Measurements from ENCODE around the gene GPC5. TPM values are rescaled to one million over a fixed set of nuclear protein-coding genes. Genes with fewer than 3 reads are reported as not detected.

The GPC5 gene
- total RNA-seq, 1 donor from 2014 or later = 0.07 TPM

DNA sequence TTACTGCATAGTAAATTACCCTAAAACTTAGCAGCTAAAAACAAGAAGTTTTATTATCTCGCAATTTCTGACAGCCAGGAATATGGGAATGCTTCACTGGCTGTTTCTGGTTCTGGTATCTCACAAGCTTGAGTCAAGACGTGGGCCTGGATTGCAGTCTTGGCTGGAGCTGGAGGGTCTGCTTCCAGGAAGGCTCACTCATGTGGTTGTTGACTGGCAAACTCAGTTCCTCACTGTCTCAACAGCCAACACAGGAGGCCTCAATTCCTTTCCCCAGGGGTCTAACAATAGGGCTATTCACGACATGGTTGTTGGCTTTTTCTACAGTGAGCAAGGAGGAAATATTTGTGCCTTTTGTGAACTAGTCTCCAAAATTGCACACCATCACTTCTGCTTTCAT, 146.3 kb downstream of the GPC5 start:
- Mint-ChIP-seq H3K36me3 (no peaks in the 10 kb centered on the region), H3K27ac (no peak overlapping the region), H3K4me1 (peaks cover 4% of the 10 kb centered on the region), H3K4me3 (no peak overlapping the region), H3K27me3 (ENCODE audit: insufficient read depth, low read depth) (no peaks in the 10 kb centered on the region), H3K9me3 (no peaks in the 10 kb centered on the region)
- no peaks in the 10 kb centered on the region for H3K36me3 ChIP-seq
- H3K4me3 ChIP-seq = no peak overlapping the region
- no peak overlapping the region for H3K9ac ChIP-seq
- H3K79me2 ChIP-seq (ENCODE audit: low read depth) = no peaks in the 10 kb centered on the region
- no peaks in the 10 kb centered on the region for H3K9me3 ChIP-seq (ENCODE audit: low read depth)
- no peaks in the 10 kb centered on the region for H3K4me1 ChIP-seq
- no peaks in the 10 kb centered on the region for H3F3A ChIP-seq (ENCODE audit: low read depth)
- H4K20me1 ChIP-seq (ENCODE audit: low read depth) = no peaks in the 10 kb centered on the region
- peak overlapping the region; percentile 91 for H2AFZ ChIP-seq (replicated peaks)
- H3K4me2 ChIP-seq = no peak overlapping the region
- TF ChIP-seq, protein P1, sequence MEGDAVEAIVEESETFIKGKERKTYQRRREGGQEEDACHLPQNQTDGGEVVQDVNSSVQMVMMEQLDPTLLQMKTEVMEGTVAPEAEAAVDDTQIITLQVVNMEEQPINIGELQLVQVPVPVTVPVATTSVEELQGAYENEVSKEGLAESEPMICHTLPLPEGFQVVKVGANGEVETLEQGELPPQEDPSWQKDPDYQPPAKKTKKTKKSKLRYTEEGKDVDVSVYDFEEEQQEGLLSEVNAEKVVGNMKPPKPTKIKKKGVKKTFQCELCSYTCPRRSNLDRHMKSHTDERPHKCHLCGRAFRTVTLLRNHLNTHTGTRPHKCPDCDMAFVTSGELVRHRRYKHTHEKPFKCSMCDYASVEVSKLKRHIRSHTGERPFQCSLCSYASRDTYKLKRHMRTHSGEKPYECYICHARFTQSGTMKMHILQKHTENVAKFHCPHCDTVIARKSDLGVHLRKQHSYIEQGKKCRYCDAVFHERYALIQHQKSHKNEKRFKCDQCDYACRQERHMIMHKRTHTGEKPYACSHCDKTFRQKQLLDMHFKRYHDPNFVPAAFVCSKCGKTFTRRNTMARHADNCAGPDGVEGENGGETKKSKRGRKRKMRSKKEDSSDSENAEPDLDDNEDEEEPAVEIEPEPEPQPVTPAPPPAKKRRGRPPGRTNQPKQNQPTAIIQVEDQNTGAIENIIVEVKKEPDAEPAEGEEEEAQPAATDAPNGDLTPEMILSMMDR (IDR thresholded peaks at IDR 0.05) = no peak
- no peak for TF ChIP-seq EZH2 (IDR thresholded peaks at IDR 0.05)
- no peak for TF ChIP-seq EZH2phosphoT487 (IDR thresholded peaks at IDR 0.05)
- no peaks in the 10 kb centered on the region for H3K27me3 ChIP-seq
- peak; percentile 53 for DNase-seq (ENCODE audit: low spot score)
- no peak overlapping the region for H3K27ac ChIP-seq

DNA sequence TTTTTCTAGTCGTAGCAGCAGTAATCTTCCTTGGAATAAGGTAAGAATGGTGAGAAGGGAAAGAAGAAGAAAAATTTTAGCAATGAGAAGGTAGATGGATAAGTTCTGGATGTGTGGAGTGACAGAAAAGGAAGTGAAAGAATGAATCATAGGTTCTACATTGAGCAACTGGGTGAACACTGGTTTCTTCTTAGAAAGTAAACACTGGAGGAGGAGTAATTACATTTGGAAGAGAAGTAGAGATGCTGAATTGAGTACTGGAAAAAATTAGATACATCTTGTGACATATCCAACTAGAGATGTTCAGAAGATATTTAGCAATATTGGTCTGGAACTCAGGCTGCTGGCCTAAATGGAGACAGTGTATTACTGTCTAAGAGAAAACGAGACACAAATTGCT, 148.5 kb downstream of the GPC5 start:
- no peak for DNase-seq (ENCODE audit: low spot score)
- Histone ChIP-seq H3K9me3 (ENCODE audit: low read depth) (no peaks in the 10 kb centered on the region), H3F3A (ENCODE audit: low read depth) (no peaks in the 10 kb centered on the region), H3K79me2 (ENCODE audit: low read depth) (no peaks in the 10 kb centered on the region), H2AFZ (replicated peaks) (no peak overlapping the region), H3K4me1 (no peaks in the 10 kb centered on the region), H3K27me3 (no peaks in the 10 kb centered on the region), H3K4me3 (no peak overlapping the region), H4K20me1 (ENCODE audit: low read depth) (no peaks in the 10 kb centered on the region), H3K27ac (no peak overlapping the region), H3K4me2 (no peak overlapping the region), H3K9ac (no peak overlapping the region), H3K36me3 (no peaks in the 10 kb centered on the region)
- H3K36me3 Mint-ChIP-seq = no peaks in the 10 kb centered on the region
- no peaks in the 10 kb centered on the region for H3K27me3 Mint-ChIP-seq (ENCODE audit: insufficient read depth, low read depth)
- H3K27ac Mint-ChIP-seq = no peak overlapping the region
- TF ChIP-seq EZH2phosphoT487 (IDR thresholded peaks at IDR 0.05) (no peak), EZH2 (IDR thresholded peaks at IDR 0.05) (no peak)
- TF ChIP-seq, protein P1 (IDR thresholded peaks at IDR 0.05) = no peak
- no peak overlapping the region for H3K4me3 Mint-ChIP-seq
- H3K4me1 Mint-ChIP-seq = peaks cover 4% of the 10 kb centered on the region
- H3K9me3 Mint-ChIP-seq = peaks cover 4% of the 10 kb centered on the region

DNA sequence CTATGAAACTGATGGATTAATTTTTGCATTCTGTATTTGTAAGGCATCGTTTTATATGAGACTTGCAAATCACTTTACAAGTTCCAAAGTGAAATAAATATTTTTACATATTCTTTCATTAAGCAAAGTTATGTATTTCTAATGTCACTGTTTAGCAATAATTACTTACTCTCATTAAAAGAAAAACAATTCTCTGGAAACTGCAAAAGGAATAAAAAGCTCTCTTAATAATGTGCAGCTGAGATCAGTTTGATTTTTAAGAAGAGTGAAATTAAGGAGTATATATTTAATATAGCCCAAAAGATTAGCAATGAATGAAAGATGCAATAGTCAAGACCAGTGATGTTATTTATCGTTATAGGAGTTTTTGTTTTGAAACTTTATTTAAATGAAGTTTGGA, 155.2 kb downstream of the GPC5 start:
- Histone ChIP-seq H3K36me3 (no peaks in the 10 kb centered on the region), H2AFZ (replicated peaks) (no peak overlapping the region), H3K27ac (no peak overlapping the region), H3K9me3 (ENCODE audit: low read depth) (peaks cover 4% of the 10 kb centered on the region), H4K20me1 (ENCODE audit: low read depth) (no peaks in the 10 kb centered on the region), H3K4me2 (no peak overlapping the region), H3F3A (ENCODE audit: low read depth) (no peaks in the 10 kb centered on the region), H3K9ac (no peak overlapping the region), H3K4me3 (no peak overlapping the region), H3K79me2 (ENCODE audit: low read depth) (no peaks in the 10 kb centered on the region), H3K27me3 (no peaks in the 10 kb centered on the region), H3K4me1 (no peaks in the 10 kb centered on the region)
- H3K4me3 Mint-ChIP-seq = no peak overlapping the region
- H3K4me1 Mint-ChIP-seq = no peaks in the 10 kb centered on the region
- DNase-seq (ENCODE audit: low spot score) = no peak
- TF ChIP-seq, protein P1 (IDR thresholded peaks at IDR 0.05) = no peak
- TF ChIP-seq EZH2 (IDR thresholded peaks at IDR 0.05) (no peak), EZH2phosphoT487 (IDR thresholded peaks at IDR 0.05) (no peak)
- peaks cover 9% of the 10 kb centered on the region for H3K9me3 Mint-ChIP-seq
- no peaks in the 10 kb centered on the region for H3K36me3 Mint-ChIP-seq
- no peaks in the 10 kb centered on the region for H3K27me3 Mint-ChIP-seq (ENCODE audit: insufficient read depth, low read depth)
- H3K27ac Mint-ChIP-seq = no peak overlapping the region
